T-helper 1 cell treated with Interleukin-12 subunit alpha and Interleukin-12 subunit beta and Interleukin-4 antibody, amounts not matched to agents 30 μg/mL and 1 μg/mL, for 36 hours (primary cell): ENCODE measurements around the gene ACRV1.
A peak's percentile ranks its signal among the peaks of the same experiment; 100 is the strongest.

Experiments
- H3K27ac Mint-ChIP-seq: one replicate; pipeline ENCODE4 v1.8.0; 2021; ENCODE audit warnings: mild to moderate bottlenecking, mixed read lengths
- H3K27me3 Mint-ChIP-seq: one replicate; pipeline ENCODE4 v1.8.0; 2021; ENCODE audit warnings: low read depth, mixed read lengths
- H3K36me3 Mint-ChIP-seq: one replicate; pipeline ENCODE4 v1.8.0; 2021; ENCODE audit warnings: low read depth, mixed read lengths
- H3K4me1 Mint-ChIP-seq: one replicate; pipeline ENCODE4 v1.8.0; 2021; ENCODE audit warnings: low read depth, mixed read lengths
- H3K4me3 Mint-ChIP-seq: one replicate; pipeline ENCODE4 v1.8.0; 2021; ENCODE audit warnings: mild to moderate bottlenecking, moderate library complexity, mixed read lengths
- H3K9me3 Mint-ChIP-seq: one replicate; pipeline ENCODE4 v1.8.0; 2021; ENCODE audit warnings: mixed read lengths

The ACRV1 gene

DNA sequence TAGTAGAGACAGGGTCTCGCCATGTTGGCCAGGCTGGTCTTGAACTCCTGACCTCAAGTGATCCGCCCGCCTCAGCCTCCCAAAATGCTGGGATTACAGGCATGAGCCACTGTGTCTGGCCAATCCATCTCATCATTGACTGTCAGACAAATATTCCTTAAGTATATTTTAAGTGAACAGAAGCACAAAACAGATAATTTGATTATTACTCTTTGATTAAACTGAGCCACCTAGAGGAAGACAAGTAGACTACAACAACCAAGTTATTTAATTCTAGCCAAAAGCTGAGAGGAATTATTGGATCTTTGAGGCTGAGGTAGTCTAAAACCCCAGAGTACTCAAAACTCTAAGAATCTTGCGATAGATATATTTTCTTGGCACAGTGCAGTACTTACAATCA, 1.2 kb downstream of the ACRV1 start:
- Mint-ChIP-seq H3K9me3 (no peaks in the 10 kb centered on the region), H3K27ac (no peak overlapping the region)

DNA sequence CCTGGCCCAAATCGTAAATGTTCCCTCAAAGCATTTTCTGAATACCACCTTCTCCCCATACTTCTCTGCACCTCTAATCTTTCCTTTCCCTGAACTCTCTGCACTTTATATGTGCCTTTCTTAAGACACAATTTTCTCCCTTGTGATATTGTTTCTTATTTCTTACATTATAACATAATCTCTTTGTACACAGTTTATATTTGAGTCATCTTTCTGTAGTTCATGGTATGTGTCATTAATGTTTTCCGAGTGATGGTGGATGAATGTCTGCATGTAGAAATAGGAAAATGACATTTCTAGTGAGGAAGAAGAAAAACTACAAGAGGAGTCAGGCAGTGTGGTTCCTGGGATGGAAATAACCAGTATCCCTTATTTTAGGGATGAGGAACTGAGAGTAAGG, 5.5 kb downstream of the ACRV1 start:
- H3K27me3 Mint-ChIP-seq: no peaks in the 10 kb centered on the region
- no peaks in the 10 kb centered on the region for H3K9me3 Mint-ChIP-seq
- no peak overlapping the region for H3K27ac Mint-ChIP-seq
- H3K4me1 Mint-ChIP-seq: peaks cover 11% of the 10 kb centered on the region
- no peak overlapping the region for H3K4me3 Mint-ChIP-seq
- H3K36me3 Mint-ChIP-seq: peaks cover 26% of the 10 kb centered on the region

More for the DNA sequence above, 1.2 kb downstream of the ACRV1 start:
- peaks cover 3% of the 10 kb centered on the region for H3K4me1 Mint-ChIP-seq
- no peaks in the 10 kb centered on the region for H3K27me3 Mint-ChIP-seq
- no peak overlapping the region for H3K4me3 Mint-ChIP-seq
- H3K36me3 Mint-ChIP-seq: peaks cover 24% of the 10 kb centered on the region

DNA sequence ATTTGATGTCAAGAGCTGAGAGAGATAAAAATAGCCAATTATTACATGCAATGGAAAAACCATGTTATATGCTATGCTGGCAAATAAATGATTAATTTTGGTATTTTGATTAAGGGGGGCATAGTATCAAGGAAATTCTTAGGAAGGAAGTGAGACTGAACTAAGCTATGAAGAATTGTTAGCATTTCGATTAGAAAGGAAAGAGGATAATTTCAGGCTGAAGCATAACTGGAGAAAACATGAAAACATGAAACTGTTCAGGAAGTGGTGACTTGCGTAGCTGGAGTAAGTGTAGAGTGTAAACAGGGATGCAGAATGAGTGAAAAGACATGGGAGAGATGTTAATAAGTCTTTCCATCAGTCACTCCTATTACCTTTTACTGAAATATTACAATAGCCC, 6.4 kb downstream of the ACRV1 start:
- H3K36me3 Mint-ChIP-seq: peaks cover 28% of the 10 kb centered on the region
- no peaks in the 10 kb centered on the region for H3K27me3 Mint-ChIP-seq

DNA sequence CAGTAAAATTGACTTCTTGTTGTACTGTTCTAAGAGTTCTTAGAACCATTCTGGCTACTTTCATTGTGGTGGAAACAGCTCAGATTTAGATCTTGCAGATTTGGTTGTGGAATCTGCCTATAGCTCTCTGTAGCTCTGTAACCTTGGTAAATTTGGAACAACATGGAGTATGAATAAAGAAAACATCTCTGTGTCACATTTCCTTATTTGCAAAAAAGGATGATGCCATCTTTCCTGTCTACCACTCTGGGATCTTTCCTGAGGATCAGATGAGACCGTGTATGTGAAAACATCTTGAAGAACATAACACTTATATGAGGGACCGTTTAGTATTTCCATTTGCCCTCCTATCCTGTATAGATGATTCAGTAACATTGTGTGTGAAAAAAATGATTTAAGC, 9.1 kb downstream of the ACRV1 start:
- H3K27me3 Mint-ChIP-seq: no peaks in the 10 kb centered on the region
- H3K4me1 Mint-ChIP-seq: peaks cover 17% of the 10 kb centered on the region
- H3K4me3 Mint-ChIP-seq: no peak overlapping the region
- H3K27ac Mint-ChIP-seq: no peak overlapping the region
- peaks cover 7% of the 10 kb centered on the region for H3K9me3 Mint-ChIP-seq
- peaks cover 29% of the 10 kb centered on the region for H3K36me3 Mint-ChIP-seq

More for the DNA sequence above, 6.4 kb downstream of the ACRV1 start:
- Mint-ChIP-seq H3K4me3 (no peak overlapping the region), H3K4me1 (peaks cover 12% of the 10 kb centered on the region), H3K27ac (no peak overlapping the region), H3K9me3 (no peaks in the 10 kb centered on the region)

DNA sequence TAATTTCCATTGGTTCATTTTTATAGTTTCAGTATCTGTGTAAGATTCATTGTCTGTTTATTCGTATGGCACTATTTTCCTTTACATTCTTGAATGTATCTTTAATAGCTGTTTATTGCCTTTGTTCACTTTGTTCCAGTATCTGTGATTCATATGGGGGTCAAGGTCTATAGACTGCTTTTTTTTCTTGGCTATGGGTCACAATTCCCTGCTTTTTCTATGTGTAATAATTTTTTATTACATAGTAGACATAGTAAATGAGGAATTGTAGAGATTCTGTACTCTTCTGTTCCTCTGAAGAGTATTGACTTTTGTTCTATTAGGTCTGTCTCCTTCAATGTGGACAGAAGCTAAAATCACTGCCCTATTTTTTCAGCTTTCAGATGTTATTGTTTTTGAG, 10.5 kb downstream of the ACRV1 start:
- Mint-ChIP-seq H3K36me3 (peaks cover 36% of the 10 kb centered on the region), H3K4me3 (no peak overlapping the region), H3K4me1 (peaks cover 19% of the 10 kb centered on the region), H3K9me3 (peaks cover 8% of the 10 kb centered on the region), H3K27ac (no peak overlapping the region), H3K27me3 (no peaks in the 10 kb centered on the region)

DNA sequence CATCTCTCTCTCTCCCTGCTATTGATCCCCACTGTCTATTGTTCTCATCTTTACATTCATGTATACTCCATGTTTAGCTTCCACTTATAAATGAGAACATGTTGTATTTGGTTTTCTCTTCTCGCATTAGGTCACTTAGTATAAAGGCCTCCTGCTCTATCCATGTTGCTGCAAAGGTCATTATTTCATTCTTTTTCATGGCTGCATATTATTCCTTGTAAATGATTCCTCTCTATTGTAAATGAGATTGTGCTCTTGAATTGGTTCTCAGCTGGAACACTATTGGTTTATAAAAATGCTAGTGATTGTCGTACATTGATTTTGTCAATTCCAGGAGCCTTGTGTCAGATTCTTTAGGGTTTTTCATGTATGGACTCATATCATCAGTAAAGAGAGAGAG, 13.5 kb downstream of the ACRV1 start:
- Mint-ChIP-seq H3K36me3 (peaks cover 52% of the 10 kb centered on the region), H3K4me3 (no peak overlapping the region), H3K27ac (no peak overlapping the region), H3K4me1 (peaks cover 23% of the 10 kb centered on the region), H3K27me3 (no peaks in the 10 kb centered on the region), H3K9me3 (peaks cover 8% of the 10 kb centered on the region)

DNA sequence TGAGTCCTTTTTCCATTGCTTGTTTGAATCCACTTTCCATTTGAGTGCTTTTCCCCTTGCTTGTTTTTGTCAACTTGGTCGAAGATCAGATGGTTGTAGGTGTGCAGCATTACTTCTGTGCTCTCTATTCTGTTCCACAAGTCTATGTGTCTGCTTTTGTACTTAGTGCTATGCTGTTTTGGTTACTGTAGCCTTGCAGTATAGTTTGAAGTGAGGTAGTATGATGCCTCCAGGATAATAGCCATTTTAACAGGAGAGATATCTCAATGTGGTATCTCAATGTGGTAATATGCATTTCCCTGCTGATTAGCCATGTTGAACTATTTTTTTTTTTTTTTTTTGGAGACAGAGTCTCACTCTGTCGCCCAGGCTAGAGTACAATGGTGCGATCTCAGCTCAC, 16.7 kb downstream of the ACRV1 start:
- Mint-ChIP-seq H3K27me3 (no peaks in the 10 kb centered on the region), H3K27ac (peak overlapping the region; percentile 35), H3K4me3 (no peak overlapping the region), H3K9me3 (peaks cover 8% of the 10 kb centered on the region), H3K4me1 (peaks cover 10% of the 10 kb centered on the region), H3K36me3 (peaks cover 53% of the 10 kb centered on the region)

DNA sequence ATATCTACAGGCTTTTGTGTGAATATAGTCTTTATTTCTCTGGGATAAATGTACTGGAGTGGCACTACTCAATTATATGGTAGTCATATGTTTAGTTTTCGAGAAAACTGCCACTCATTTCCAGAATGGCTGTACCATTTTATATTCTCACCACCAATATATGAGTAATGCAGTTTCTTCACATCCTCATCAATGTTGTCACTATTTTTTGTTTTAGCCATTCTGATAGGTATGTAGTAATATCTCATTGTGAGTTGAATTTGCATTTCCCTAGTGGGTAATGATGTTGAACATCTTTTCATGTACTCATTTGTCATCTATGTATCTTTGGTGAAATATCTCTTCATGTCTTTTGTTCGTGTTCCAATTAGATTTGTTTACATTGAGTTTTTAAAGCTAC, 18.0 kb downstream of the ACRV1 start:
- Mint-ChIP-seq H3K27ac (no peak overlapping the region), H3K9me3 (peaks cover 8% of the 10 kb centered on the region), H3K4me1 (peaks cover 10% of the 10 kb centered on the region), H3K4me3 (no peak overlapping the region), H3K36me3 (peaks cover 57% of the 10 kb centered on the region), H3K27me3 (no peaks in the 10 kb centered on the region)

DNA sequence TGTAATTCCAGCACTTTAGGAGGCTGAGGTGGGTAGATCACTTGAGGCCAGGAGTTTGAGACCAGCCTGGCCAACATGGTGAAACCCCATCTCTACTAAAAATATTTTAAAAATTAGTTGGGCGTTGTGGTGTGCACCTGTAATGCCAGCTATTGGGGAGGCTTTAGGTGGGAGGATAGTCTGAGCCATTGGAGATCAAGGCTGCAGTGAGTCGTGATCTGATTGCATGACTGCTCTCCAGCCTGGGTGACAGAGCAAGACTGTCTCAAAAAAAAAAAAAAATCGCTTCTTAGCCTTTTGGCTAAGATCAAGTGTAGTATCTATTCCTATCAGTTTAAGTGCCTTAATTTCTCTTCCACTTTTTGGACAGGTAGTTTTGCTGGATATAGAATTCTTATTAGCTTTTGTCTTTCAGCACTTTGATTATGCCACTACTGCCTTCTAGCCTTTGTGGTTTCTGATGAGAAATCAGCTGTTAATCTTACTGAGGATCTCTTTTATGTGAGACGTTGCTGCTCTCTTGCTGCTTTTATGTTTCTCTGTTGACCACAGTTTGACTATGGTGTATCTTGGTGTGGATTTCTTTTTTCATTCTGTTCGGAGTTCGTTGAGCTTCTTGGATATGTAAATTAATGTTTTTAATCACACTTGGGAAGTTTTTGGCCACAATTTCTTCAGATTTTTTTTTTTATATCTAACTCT, 31.0 kb downstream of the ACRV1 start:
- no peaks in the 10 kb centered on the region for H3K27me3 Mint-ChIP-seq
- H3K4me3 Mint-ChIP-seq: peak overlapping the region; percentile 8
- no peaks in the 10 kb centered on the region for H3K9me3 Mint-ChIP-seq
- H3K4me1 Mint-ChIP-seq: peaks cover 12% of the 10 kb centered on the region
- peaks cover 39% of the 10 kb centered on the region for H3K36me3 Mint-ChIP-seq
- H3K27ac Mint-ChIP-seq: peak overlapping the region; percentile 3

DNA sequence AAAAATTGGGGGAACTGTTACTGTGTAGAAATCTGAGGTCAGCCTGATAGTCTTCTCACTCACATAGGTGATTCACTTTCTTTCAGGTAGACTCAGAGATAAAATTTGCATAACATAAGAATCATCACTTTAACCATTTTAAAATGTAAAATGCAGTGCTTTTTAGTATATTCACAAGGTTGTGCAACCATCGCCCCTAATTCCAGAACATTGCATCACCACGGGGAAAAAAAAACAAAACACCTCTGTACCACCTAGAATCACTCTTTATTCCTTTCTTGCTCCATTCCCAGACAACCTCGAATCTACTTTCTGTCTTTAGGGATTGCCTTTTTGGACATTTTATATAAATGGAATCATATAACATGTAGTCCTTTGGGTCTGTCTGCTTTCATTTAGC, 34.8 kb downstream of the ACRV1 start:
- Mint-ChIP-seq H3K36me3 (peaks cover 50% of the 10 kb centered on the region), H3K4me3 (no peak overlapping the region), H3K9me3 (no peaks in the 10 kb centered on the region), H3K27ac (no peak overlapping the region), H3K4me1 (peaks cover 12% of the 10 kb centered on the region), H3K27me3 (no peaks in the 10 kb centered on the region)

DNA sequence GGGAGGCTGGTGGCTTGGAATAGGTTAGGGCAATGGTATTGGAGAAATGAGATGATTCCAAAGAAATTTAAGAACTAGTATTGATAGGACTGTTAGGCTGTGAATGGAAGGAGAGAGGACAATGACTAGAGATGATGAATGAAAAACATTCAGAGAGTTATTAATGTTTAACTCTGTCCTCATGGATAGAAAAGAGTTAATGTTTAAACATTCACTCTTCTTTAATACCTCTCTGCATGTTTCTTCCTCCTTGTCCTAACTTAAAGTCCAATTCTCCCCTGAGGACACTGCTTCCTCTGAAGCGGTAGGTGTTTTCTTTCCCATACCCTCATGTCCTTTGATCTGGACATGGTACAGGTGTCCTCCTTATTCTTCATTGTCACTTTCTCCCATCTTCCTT, 42.3 kb downstream of the ACRV1 start:
- no peaks in the 10 kb centered on the region for H3K27me3 Mint-ChIP-seq
- peaks cover 45% of the 10 kb centered on the region for H3K36me3 Mint-ChIP-seq
- H3K27ac Mint-ChIP-seq: no peak overlapping the region
- no peak overlapping the region for H3K4me3 Mint-ChIP-seq
- no peaks in the 10 kb centered on the region for H3K9me3 Mint-ChIP-seq
- peaks cover 6% of the 10 kb centered on the region for H3K4me1 Mint-ChIP-seq

DNA sequence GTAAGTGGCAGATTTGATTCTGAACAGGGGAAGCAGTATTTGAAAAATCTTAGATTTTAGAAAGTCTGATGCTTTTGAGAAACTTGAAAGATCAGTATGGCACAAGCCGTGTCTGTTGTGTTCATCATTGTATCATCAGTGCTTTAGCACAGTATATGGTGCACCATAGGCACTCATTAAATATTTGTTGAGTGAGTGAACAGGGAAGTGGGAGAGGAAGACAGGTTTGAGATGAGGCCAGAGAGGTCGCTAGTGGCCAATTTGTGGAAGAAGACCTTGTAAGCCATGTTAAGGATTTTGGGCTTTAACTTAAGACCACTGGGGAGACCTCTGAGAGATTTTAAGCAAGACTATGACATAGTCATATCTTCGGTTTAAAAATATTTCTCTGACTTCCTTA, 42.8 kb downstream of the ACRV1 start:
- Mint-ChIP-seq H3K27ac (no peak overlapping the region), H3K36me3 (peaks cover 47% of the 10 kb centered on the region), H3K27me3 (no peaks in the 10 kb centered on the region), H3K4me1 (peaks cover 6% of the 10 kb centered on the region), H3K9me3 (no peaks in the 10 kb centered on the region), H3K4me3 (no peak overlapping the region)

DNA sequence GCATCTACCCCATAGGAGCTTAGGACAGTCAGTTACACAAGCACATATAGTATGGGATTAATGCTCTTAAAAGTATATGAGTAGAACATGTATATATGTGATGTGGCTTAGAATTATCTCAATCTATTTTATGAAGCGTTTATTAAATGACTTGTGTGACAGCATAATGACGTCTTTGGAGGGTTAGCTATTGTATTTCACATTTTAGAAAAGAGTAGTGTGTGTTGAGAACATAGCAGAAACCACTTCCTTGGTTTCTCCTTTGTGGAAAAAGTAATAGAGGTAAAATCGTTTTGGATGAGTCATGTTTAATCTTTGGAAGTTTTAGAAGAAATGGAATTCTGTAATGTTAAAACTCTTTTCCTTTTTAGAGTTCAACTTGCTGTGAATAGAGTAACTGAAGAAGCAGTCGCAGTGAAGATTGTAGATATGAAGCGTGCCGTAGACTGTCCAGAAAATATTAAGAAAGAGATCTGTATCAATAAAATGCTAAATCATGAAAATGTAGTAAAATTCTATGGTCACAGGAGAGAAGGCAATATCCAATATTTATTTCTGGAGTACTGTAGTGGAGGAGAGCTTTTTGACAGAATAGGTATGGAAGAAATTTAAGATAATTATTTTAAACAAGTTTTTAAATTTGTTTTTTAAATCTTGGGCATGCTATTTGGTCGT, 53.3 kb downstream of the ACRV1 start:
- no peaks in the 10 kb centered on the region for H3K9me3 Mint-ChIP-seq
- H3K36me3 Mint-ChIP-seq: peaks cover 22% of the 10 kb centered on the region
- H3K27ac Mint-ChIP-seq: no peak overlapping the region
- no peaks in the 10 kb centered on the region for H3K27me3 Mint-ChIP-seq
- H3K4me1 Mint-ChIP-seq: peaks cover 41% of the 10 kb centered on the region
- peak overlapping the region; percentile 98 for H3K4me3 Mint-ChIP-seq

DNA sequence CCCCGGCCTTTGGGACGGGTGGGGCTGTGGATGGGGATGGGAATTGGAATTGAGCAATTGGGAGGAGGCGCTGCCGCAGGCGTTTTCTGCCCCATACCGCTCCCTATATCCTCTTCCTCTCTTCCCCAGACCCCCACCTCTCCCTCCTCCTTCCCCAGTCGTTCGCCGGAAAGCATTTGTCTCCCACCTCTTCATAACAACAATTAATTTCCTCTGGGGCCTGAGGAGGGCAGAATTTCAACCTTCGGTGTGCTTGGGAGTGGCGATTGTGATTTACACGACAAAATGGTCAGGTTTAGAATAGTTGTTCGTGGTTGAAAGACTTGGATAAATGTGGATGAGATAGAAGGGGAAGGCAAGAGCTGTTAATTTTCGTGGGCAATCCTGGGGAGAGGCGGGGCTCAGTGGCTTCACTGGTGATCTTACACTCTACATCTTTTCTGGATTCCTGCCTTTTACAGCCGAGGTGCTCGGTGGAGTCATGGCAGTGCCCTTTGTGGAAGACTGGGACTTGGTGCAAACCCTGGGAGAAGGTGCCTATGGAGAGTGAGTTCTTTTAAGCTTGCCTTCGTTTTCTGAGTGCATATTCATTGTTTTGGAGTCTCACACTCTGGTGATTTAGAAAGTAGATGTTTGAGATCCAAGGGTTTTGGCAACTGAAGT, 54.2 kb downstream of the ACRV1 start:
- peaks cover 30% of the 10 kb centered on the region for H3K36me3 Mint-ChIP-seq
- H3K4me1 Mint-ChIP-seq: peaks cover 35% of the 10 kb centered on the region

More for the DNA sequence above, 54.2 kb downstream of the ACRV1 start:
- Mint-ChIP-seq H3K4me3 (peak overlapping the region; percentile 98), H3K27ac (peak overlapping the region; percentile 98), H3K27me3 (no peaks in the 10 kb centered on the region), H3K9me3 (no peaks in the 10 kb centered on the region)
